ENCODE results near the gene CDKL1.
A peak's percentile ranks its signal among the peaks of the same experiment; 100 is the strongest.

Gene CDKL1

DNA sequence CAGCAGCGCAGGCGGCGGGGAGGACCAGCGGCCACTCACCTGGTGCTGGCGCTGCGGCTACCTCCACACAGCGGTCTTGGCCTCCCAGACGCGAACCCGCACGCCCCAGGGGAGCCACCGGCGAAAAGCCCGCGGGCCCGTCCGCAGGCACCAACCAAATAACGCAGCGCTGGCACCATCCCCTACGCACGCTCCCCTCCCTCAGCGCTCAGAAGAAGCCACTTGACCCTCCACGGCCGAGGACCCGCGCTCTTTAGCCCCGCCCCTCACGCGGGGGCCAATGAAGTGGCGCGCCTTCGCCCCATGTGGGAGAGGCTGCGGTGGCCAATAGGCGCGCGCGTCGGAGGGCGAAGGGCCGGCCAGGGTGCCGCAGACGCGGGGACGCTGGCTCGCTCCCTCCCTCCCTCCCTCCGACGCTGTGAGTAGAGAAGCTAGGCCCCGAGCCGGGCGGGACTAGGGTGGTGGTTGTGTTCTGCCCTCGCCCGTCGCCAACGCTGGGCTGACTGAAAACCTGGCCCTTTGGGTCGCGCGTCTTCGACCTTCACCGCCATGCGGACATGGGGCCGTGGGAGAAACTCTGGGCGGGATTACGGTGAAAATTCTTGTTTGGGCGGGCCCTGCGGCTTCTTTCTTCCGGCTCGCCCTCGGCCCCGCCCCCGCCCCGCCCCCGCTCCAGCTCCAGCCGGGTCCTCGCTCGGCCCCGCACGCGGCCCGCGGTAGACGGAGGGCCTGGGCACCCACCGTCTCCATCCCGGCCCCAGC, 84.5 kb downstream of the CDKL1 start, which contains the start of the genes DMAC2L and L2HGDH:
TSS of gene DMAC2L (plus strand) at position 353 of the 762 bp plus-strand sequence. CDS start 9,164 bp downstream, outside the sequence.
TSS of gene L2HGDH (minus strand) at position 258 of the 762 bp plus-strand sequence. CDS start at position 179, 79 bp downstream.
- no peak for TF ChIP-seq EZH2 (IDR thresholded peaks at IDR 0.05; ENCODE audit: borderline replicate concordance, low read length)
- TF ChIP-seq, protein P1, sequence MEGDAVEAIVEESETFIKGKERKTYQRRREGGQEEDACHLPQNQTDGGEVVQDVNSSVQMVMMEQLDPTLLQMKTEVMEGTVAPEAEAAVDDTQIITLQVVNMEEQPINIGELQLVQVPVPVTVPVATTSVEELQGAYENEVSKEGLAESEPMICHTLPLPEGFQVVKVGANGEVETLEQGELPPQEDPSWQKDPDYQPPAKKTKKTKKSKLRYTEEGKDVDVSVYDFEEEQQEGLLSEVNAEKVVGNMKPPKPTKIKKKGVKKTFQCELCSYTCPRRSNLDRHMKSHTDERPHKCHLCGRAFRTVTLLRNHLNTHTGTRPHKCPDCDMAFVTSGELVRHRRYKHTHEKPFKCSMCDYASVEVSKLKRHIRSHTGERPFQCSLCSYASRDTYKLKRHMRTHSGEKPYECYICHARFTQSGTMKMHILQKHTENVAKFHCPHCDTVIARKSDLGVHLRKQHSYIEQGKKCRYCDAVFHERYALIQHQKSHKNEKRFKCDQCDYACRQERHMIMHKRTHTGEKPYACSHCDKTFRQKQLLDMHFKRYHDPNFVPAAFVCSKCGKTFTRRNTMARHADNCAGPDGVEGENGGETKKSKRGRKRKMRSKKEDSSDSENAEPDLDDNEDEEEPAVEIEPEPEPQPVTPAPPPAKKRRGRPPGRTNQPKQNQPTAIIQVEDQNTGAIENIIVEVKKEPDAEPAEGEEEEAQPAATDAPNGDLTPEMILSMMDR (IDR thresholded peaks at IDR 0.05; ENCODE audit: low read length): no peak
- no peaks in the 10 kb centered on the region for H3F3A ChIP-seq (ENCODE audit: insufficient read depth, low read length)
- peaks cover 16% of the 10 kb centered on the region for H3K4me1 ChIP-seq (ENCODE audit: insufficient read depth, low read length, severe bottlenecking)
- H3K79me2 ChIP-seq (ENCODE audit: insufficient read depth, low read length): peaks cover 28% of the 10 kb centered on the region
- H3K9ac ChIP-seq (ENCODE audit: low read length): peak within 1 kb of the TSS; percentile 86
- no peaks in the 10 kb centered on the region for H3K9me2 ChIP-seq (ENCODE audit: low read depth, low read length)
- H3K9me3 ChIP-seq (ENCODE audit: low read length): peaks cover 2% of the 10 kb centered on the region; the same call in 1 of the 2 replicates
- peaks cover 23% of the 10 kb centered on the region for H3K36me3 ChIP-seq (ENCODE audit: insufficient read depth, low read length)
- peak within 1 kb of the TSS; percentile 78 for H3K4me2 ChIP-seq (ENCODE audit: low read length)
- no peaks in the 10 kb centered on the region for H3K27me3 ChIP-seq (ENCODE audit: insufficient read depth, low read length)
- H3K27ac ChIP-seq (ENCODE audit: low read depth, low read length, poor library complexity, severe bottlenecking): peak within 1 kb of the TSS; percentile 85
- H2AFZ ChIP-seq (ENCODE audit: low read length): peak within 1 kb of the TSS; percentile 13; the same call in 1 of the 2 replicates
- peak within 1 kb of the TSS; percentile 84 for H3K4me3 ChIP-seq (ENCODE audit: low read depth, low read length, poor library complexity, severe bottlenecking)
- H4K20me1 ChIP-seq (ENCODE audit: insufficient read depth, low read length): no peaks in the 10 kb centered on the region

DNA sequence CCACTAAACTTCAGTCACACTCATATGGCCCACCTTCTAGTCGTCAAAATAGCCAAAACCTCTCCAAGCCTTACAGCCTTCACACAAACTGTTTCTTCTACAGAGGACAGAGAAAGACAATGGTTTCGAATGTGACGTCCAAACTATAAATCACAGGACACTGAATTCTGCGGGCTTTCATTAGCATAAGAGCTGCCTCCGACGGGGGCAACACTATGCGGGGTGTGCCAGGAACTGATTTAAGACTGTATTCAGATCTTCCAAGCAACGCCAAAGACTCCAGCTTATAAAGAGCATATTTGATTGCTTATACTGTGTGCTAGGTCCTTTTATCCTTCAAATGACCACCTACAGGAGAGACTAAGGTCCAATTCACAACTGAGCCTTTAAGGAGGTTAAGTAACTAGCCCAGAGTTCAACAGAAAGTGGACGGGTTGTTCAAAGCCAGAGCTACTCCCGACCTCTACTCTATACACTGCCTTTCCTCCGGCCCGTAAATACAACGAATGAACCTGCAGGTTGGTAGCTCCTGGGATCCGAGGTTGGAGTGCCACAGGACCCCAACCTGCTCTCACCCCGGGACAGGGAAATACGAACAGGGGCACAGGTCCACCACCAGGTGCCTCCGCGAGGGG, 85.2 kb downstream of the CDKL1 start:
- Histone ChIP-seq H3K4me2 (ENCODE audit: low read length) (peak overlapping the region; percentile 78), H3F3A (ENCODE audit: insufficient read depth, low read length) (no peaks in the 10 kb centered on the region), H3K9me2 (ENCODE audit: low read depth, low read length) (no peaks in the 10 kb centered on the region), H3K36me3 (ENCODE audit: insufficient read depth, low read length) (peaks cover 23% of the 10 kb centered on the region), H3K27me3 (ENCODE audit: insufficient read depth, low read length) (no peaks in the 10 kb centered on the region), H3K4me3 (ENCODE audit: low read depth, low read length, poor library complexity, severe bottlenecking) (peak overlapping the region; percentile 84), H4K20me1 (ENCODE audit: insufficient read depth, low read length) (no peaks in the 10 kb centered on the region), H3K9me3 (ENCODE audit: low read length) (peaks cover 2% of the 10 kb centered on the region; the same call in 1 of the 2 replicates), H3K4me1 (ENCODE audit: insufficient read depth, low read length, severe bottlenecking) (peaks cover 16% of the 10 kb centered on the region), H2AFZ (ENCODE audit: low read length) (peak overlapping the region; percentile 13; the same call in 1 of the 2 replicates), H3K79me2 (ENCODE audit: insufficient read depth, low read length) (peaks cover 29% of the 10 kb centered on the region), H3K9ac (ENCODE audit: low read length) (peak overlapping the region; percentile 86), H3K27ac (ENCODE audit: low read depth, low read length, poor library complexity, severe bottlenecking) (peak overlapping the region; percentile 85)
- TF ChIP-seq EZH2 (IDR thresholded peaks at IDR 0.05; ENCODE audit: borderline replicate concordance, low read length): no peak
- TF ChIP-seq, protein P1 (IDR thresholded peaks at IDR 0.05; ENCODE audit: low read length): peak; percentile 47

DNA sequence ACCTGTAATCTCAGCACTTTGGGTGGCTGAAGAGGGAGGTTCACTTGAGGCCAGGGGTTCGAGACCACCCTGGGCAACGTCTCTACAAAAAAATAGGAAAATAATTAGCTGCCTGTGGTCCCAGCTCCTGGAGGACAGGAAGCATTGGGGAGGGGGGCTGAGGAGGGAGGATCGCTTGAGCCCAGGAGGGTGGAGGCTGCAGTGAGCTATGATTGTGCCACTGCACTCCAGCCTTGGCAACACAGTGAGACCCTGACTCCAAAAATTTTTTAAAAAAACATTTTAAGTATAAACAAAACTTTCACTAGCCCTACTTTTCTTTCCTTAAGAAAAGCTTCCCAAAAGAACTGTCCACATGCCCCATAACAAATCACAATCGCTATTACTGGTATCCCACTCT, 86.2 kb downstream of the CDKL1 start:
- Histone ChIP-seq H3K4me2 (ENCODE audit: low read length) (0 out of 2 replicates have a peak overlapping the region, but pooled peaks have one; percentile 78), H3K9me3 (ENCODE audit: low read length) (peaks cover 2% of the 10 kb centered on the region; the same call in 1 of the 2 replicates), H3K4me3 (ENCODE audit: low read depth, low read length, poor library complexity, severe bottlenecking) (no peak overlapping the region), H3F3A (ENCODE audit: insufficient read depth, low read length) (no peaks in the 10 kb centered on the region), H3K27me3 (ENCODE audit: insufficient read depth, low read length) (no peaks in the 10 kb centered on the region), H3K79me2 (ENCODE audit: insufficient read depth, low read length) (peaks cover 29% of the 10 kb centered on the region), H3K9me2 (ENCODE audit: low read depth, low read length) (no peaks in the 10 kb centered on the region), H4K20me1 (ENCODE audit: insufficient read depth, low read length) (no peaks in the 10 kb centered on the region), H3K36me3 (ENCODE audit: insufficient read depth, low read length) (peaks cover 19% of the 10 kb centered on the region), H3K27ac (ENCODE audit: low read depth, low read length, poor library complexity, severe bottlenecking) (no peak overlapping the region), H2AFZ (ENCODE audit: low read length) (no peak overlapping the region), H3K9ac (ENCODE audit: low read length) (no peak overlapping the region), H3K4me1 (ENCODE audit: insufficient read depth, low read length, severe bottlenecking) (peaks cover 16% of the 10 kb centered on the region)
- TF ChIP-seq EZH2 (IDR thresholded peaks at IDR 0.05; ENCODE audit: borderline replicate concordance, low read length): no peak
- TF ChIP-seq, protein P1 (IDR thresholded peaks at IDR 0.05; ENCODE audit: low read length): no peak
